Cardiac fibroblast (primary cell): Measurements from ENCODE around the gene PLEKHO2.

Source experiments
- DNase-seq, 2 donors: peaks; one replicate each; pipeline versions ENCODE4 v3.0.0 to v3.0.0-alpha.2; 2010; ENCODE audit warnings: low read depth in 2 of 2
- H3K4me3 ChIP-seq, 2 donors: replicated peaks in 1 of 2; 1 replicate in 1 of 2; 2 replicates in 1 of 2; pipeline ENCODE4 v1.5.1; 2011; ENCODE audit warnings: low read depth in 2 of 2, low read length in 2 of 2, mild to moderate bottlenecking in 2 of 2, moderate library complexity in 1 of 2
- TF ChIP-seq, protein P1 (sequence below): IDR thresholded peaks from one replicate; pipeline ENCODE4 v1.5.1; 2011; ENCODE audit warnings: low read depth, mild to moderate bottlenecking, low read length, inconsistent platforms

Gene PLEKHO2

GRCh38 chr15:64915518-64916227, 74.0 kb downstream of the PLEKHO2 start:
- DNase-seq, result no peak
- TF ChIP-seq, protein P1, sequence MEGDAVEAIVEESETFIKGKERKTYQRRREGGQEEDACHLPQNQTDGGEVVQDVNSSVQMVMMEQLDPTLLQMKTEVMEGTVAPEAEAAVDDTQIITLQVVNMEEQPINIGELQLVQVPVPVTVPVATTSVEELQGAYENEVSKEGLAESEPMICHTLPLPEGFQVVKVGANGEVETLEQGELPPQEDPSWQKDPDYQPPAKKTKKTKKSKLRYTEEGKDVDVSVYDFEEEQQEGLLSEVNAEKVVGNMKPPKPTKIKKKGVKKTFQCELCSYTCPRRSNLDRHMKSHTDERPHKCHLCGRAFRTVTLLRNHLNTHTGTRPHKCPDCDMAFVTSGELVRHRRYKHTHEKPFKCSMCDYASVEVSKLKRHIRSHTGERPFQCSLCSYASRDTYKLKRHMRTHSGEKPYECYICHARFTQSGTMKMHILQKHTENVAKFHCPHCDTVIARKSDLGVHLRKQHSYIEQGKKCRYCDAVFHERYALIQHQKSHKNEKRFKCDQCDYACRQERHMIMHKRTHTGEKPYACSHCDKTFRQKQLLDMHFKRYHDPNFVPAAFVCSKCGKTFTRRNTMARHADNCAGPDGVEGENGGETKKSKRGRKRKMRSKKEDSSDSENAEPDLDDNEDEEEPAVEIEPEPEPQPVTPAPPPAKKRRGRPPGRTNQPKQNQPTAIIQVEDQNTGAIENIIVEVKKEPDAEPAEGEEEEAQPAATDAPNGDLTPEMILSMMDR, result no peak
- no peak overlapping the region for H3K4me3 ChIP-seq

- no peak overlapping the region for H3K4me3 ChIP-seq
- TF ChIP-seq, protein P1, result no peak
- no peak for DNase-seq
Observed at GRCh38 chr15:64916365-64916764, 74.7 kb downstream of the PLEKHO2 start.

- H3K4me3 ChIP-seq, result no peak overlapping the region
- TF ChIP-seq, protein P1, result no peak
- no peak for DNase-seq
Observed at GRCh38 chr15:64917211-64917610, 75.5 kb downstream of the PLEKHO2 start.
